T-helper 2 cell treated with Interferon-gamma antibody and Interleukin-4, amounts not matched to agents 5 μg/mL and 100 μg/mL, for 36 hours (primary cell): ENCODE results near the gene POLR3F.
"Not testable (repeated sequence)": the region's sequence is repeated elsewhere in the genome, so short reads cannot be mapped to it uniquely, and the experiment has no call there.

Experiments used
- DNase-seq: peaks from one replicate; pipeline ENCODE4 v3.0.0; 2021; ENCODE audit warnings: low spot score
- H3K27ac Mint-ChIP-seq: one replicate; pipeline ENCODE4 v1.8.0; 2021; ENCODE audit warnings: mild to moderate bottlenecking, mixed read lengths
- H3K27me3 Mint-ChIP-seq: one replicate; pipeline ENCODE4 v1.8.0; 2021; ENCODE audit warnings: low read depth, mixed read lengths
- H3K36me3 Mint-ChIP-seq: one replicate; pipeline ENCODE4 v1.8.0; 2021; ENCODE audit warnings: low read depth, mixed read lengths
- H3K4me1 Mint-ChIP-seq: one replicate; pipeline ENCODE4 v1.8.0; 2021; ENCODE audit warnings: low read depth, mixed read lengths
- H3K4me3 Mint-ChIP-seq: one replicate; pipeline ENCODE4 v1.8.0; 2022; ENCODE audit warnings: mild to moderate bottlenecking, moderate library complexity, mixed read lengths
- H3K9me3 Mint-ChIP-seq: one replicate; pipeline ENCODE4 v1.8.0; 2021; ENCODE audit warnings: mixed read lengths

POLR3F gene

GRCh38 chr20:18481596-18481995, 14.4 kb downstream of the POLR3F start:
- Mint-ChIP-seq H3K4me3 (no peak overlapping the region), H3K9me3 (no peaks in the 10 kb centered on the region), H3K27me3 (no peaks in the 10 kb centered on the region), H3K27ac (no peak overlapping the region), H3K4me1 (no peaks in the 10 kb centered on the region), H3K36me3 (peaks cover 29% of the 10 kb centered on the region)
- DNase-seq, result no peak

DNA sequence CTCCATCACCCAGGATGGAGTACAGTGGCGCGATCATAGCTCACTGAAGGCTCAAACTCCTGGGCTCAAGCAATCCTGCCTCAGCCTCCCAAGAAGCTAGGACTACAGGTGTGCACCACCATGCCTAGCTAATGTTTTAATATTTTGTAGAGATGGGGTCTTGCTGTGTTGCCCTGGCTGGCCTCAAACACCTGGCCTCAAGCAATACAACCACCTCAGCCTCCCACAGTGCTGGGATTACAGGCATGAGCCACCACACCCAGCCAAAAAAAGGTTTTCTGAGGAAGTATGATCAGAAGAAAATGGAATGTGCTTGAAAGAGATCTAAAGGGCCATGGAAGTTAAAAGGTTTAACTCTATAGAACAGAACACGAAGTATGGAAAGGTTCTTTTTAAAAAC, 21.1 kb downstream of the POLR3F start:
- no peaks in the 10 kb centered on the region for H3K9me3 Mint-ChIP-seq
- no peak for DNase-seq
- H3K4me3 Mint-ChIP-seq, result no peak overlapping the region
- H3K27ac Mint-ChIP-seq, result no peak overlapping the region
- H3K4me1 Mint-ChIP-seq, result peaks cover 3% of the 10 kb centered on the region
- no peaks in the 10 kb centered on the region for H3K27me3 Mint-ChIP-seq
- peaks cover 36% of the 10 kb centered on the region for H3K36me3 Mint-ChIP-seq

- H3K27ac Mint-ChIP-seq, result no peak overlapping the region
- no peaks in the 10 kb centered on the region for H3K27me3 Mint-ChIP-seq
- H3K4me3 Mint-ChIP-seq, result peak overlapping the region; percentile 98
- no peaks in the 10 kb centered on the region for H3K9me3 Mint-ChIP-seq
- H3K36me3 Mint-ChIP-seq, result peaks cover 14% of the 10 kb centered on the region
- peaks cover 18% of the 10 kb centered on the region for H3K4me1 Mint-ChIP-seq
- no peak for DNase-seq
Observed at GRCh38 chr20:18496042-18496441, 28.9 kb downstream of the POLR3F start.

GRCh38 chr20:18496740-18497592, 29.8 kb downstream of the POLR3F start, which contains the start of gene RBBP9:
TSS of gene RBBP9 (minus strand) at chr20:18497225. CDS start at chr20:18497167, 58 bp downstream.
- Mint-ChIP-seq H3K4me3 (peak within 1 kb of the TSS; percentile 98), H3K9me3 (no peaks in the 10 kb centered on the region), H3K4me1 (peaks cover 18% of the 10 kb centered on the region), H3K27ac (peak within 1 kb of the TSS; percentile 82), H3K36me3 (peaks cover 10% of the 10 kb centered on the region), H3K27me3 (no peaks in the 10 kb centered on the region)
- DNase-seq, result peak; percentile 74

DNA sequence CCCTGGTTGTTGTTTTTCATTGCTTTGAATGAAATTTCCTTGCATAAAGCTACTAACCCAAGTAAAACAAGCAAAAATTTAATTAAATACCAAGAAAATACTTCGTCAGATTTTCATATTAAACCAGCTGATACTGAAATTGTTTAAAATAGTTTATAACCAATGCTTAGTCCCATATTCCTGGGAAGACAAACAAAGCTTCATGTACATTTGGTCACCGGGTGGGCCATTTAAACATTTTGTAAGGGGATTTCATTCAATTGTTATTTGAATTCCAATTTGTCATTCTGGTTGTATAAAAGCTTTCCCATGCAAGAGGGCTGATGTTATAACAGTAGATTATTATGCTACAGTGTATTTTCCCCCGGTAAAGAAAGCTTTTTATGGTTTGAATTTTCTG, 30.4 kb downstream of the POLR3F start:
- Mint-ChIP-seq H3K4me3 (peak overlapping the region; percentile 98), H3K36me3 (peaks cover 8% of the 10 kb centered on the region), H3K27ac (peak overlapping the region; percentile 82)

DNA sequence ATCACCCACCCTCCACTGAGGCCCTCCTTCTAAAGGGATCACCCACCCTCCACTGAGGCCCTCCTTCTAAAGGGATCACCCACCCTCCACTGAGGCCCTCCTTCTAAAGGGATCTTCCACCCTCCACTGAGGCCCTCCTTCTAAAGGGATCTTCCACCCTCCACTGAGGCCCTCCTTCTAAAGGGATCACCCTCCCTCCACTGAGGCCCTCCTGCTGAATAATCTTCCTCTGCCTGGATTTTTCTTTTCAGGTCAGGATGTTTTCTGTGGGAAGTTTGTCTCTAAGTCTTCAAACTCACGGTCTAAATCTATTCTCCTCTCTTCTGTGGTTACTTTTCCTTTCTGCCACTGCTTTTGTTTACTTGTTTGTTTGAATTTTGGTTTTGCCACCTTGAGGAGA, 34.5 kb downstream of the POLR3F start:
- not testable (repeated sequence) for DNase-seq, H3K36me3 Mint-ChIP-seq, H3K9me3 Mint-ChIP-seq, H3K4me3 Mint-ChIP-seq, H3K27me3 Mint-ChIP-seq, H3K27ac Mint-ChIP-seq, H3K4me1 Mint-ChIP-seq

More for the DNA sequence above, 30.4 kb downstream of the POLR3F start:
- DNase-seq, result no peak
- H3K9me3 Mint-ChIP-seq, result no peaks in the 10 kb centered on the region
- no peaks in the 10 kb centered on the region for H3K27me3 Mint-ChIP-seq
- H3K4me1 Mint-ChIP-seq, result peaks cover 18% of the 10 kb centered on the region

GRCh38 chr20:18504479-18505060, 37.4 kb downstream of the POLR3F start:
- no peak overlapping the region for H3K4me3 Mint-ChIP-seq
- peaks cover 22% of the 10 kb centered on the region for H3K4me1 Mint-ChIP-seq
- peaks cover 12% of the 10 kb centered on the region for H3K36me3 Mint-ChIP-seq
- no peak for DNase-seq
- no peak overlapping the region for H3K27ac Mint-ChIP-seq
- no peaks in the 10 kb centered on the region for H3K27me3 Mint-ChIP-seq
- no peaks in the 10 kb centered on the region for H3K9me3 Mint-ChIP-seq

GRCh38 chr20:18506744-18507143, 39.6 kb downstream of the POLR3F start:
- Mint-ChIP-seq H3K27ac (peak overlapping the region; percentile 100), H3K9me3 (no peaks in the 10 kb centered on the region), H3K4me1 (peaks cover 32% of the 10 kb centered on the region), H3K27me3 (no peaks in the 10 kb centered on the region), H3K36me3 (peaks cover 28% of the 10 kb centered on the region), H3K4me3 (peak overlapping the region; percentile 99)
- peak; percentile 26 for DNase-seq

DNA sequence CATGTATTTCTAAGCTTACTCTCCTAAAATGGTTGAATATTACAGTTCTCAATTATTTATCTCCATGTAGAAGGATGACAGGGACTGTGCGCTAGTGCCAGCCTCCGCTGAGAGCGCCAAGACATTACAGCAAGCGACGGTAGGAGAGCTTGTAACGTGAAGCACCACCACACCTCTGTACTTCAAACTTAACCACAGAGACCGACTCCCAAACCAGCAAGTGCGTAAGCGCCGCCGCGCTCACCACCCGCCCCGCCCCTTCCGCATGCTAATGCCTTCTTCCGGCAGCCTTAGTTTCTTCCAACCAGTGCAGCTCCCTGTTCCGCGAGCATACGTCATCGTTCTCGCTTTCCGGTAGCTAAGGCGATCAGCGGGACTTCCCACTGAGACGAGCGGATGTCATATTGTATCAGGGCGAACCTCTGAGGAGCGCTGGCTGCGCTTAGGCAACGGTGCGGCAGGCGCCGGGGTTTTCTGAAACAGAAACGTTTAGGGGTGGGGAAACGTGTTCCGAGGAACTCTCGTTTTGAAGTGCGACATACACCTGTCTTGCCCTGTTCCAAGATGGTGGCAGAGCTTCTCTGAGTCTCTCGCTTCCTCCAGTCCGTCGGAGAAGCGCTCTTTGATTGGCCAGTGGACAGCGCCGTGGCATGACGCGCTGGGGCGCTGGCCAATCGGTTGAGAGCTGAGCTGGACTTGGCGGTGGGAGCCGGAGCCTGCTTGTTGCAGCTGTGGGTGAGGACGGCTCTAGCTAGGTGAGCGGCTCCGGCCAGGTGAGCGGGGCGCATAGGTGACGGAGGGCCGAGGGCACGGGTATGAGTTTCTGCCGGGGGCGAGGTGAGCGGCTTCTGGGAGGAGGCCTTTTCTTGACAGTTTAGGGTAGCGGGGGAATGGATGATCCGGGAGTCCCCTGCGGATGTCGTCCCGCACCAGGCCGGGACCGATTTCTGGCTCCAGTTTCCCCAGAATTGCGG, 40.3 kb downstream of the POLR3F start, which contains the start of gene SEC23B:
Gene SEC23B (plus strand): TSS at position 723 of the 974 bp plus-strand sequence. CDS start 2,896 bp downstream, outside the sequence.
- H3K4me1 Mint-ChIP-seq, result peaks cover 32% of the 10 kb centered on the region
- H3K27me3 Mint-ChIP-seq, result no peaks in the 10 kb centered on the region
- no peaks in the 10 kb centered on the region for H3K9me3 Mint-ChIP-seq
- H3K4me3 Mint-ChIP-seq, result peak within 1 kb of the TSS; percentile 99
- peak within 1 kb of the TSS; percentile 100 for H3K27ac Mint-ChIP-seq
- peaks cover 32% of the 10 kb centered on the region for H3K36me3 Mint-ChIP-seq
- peak; percentile 98 for DNase-seq

DNA sequence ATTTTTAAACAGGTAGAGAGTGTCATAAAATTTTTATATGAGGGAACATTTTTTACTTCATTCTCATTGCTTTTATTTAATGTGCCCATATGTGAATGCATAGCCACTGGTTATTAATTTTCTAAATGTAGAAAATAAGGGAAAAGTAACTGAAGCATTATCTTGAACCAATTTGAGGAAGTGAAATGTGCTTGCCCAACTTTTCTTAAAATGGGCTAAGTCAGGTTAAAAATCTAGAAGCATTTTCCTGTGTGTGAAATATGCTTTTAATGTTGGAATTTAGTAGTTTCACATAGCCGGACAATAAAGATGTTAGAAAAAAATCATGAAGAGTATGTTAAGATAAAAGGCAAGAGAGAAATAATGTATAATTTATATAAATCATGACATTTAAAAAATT, 44.4 kb downstream of the POLR3F start:
- H3K27ac Mint-ChIP-seq, result peak overlapping the region; percentile 45
- H3K27me3 Mint-ChIP-seq, result no peaks in the 10 kb centered on the region
- no peak for DNase-seq
- H3K4me1 Mint-ChIP-seq, result peaks cover 32% of the 10 kb centered on the region
- peaks cover 45% of the 10 kb centered on the region for H3K36me3 Mint-ChIP-seq
- no peak overlapping the region for H3K4me3 Mint-ChIP-seq
- no peaks in the 10 kb centered on the region for H3K9me3 Mint-ChIP-seq

- Mint-ChIP-seq H3K4me3 (no peak overlapping the region), H3K36me3 (peaks cover 42% of the 10 kb centered on the region), H3K27ac (no peak overlapping the region), H3K27me3 (no peaks in the 10 kb centered on the region), H3K4me1 (peaks cover 25% of the 10 kb centered on the region), H3K9me3 (no peaks in the 10 kb centered on the region)
- no peak for DNase-seq
Observed at GRCh38 chr20:18513208-18513607, 46.0 kb downstream of the POLR3F start.

- no peak for DNase-seq
- no peaks in the 10 kb centered on the region for H3K9me3 Mint-ChIP-seq
- no peaks in the 10 kb centered on the region for H3K27me3 Mint-ChIP-seq
- H3K27ac Mint-ChIP-seq, result no peak overlapping the region
- no peak overlapping the region for H3K4me3 Mint-ChIP-seq
- peaks cover 17% of the 10 kb centered on the region for H3K4me1 Mint-ChIP-seq
- H3K36me3 Mint-ChIP-seq, result peaks cover 35% of the 10 kb centered on the region
Observed at GRCh38 chr20:18514127-18514526, 46.9 kb downstream of the POLR3F start.

- Mint-ChIP-seq H3K4me1 (peaks cover 9% of the 10 kb centered on the region), H3K36me3 (peaks cover 25% of the 10 kb centered on the region), H3K27me3 (no peaks in the 10 kb centered on the region), H3K4me3 (no peak overlapping the region), H3K27ac (no peak overlapping the region), H3K9me3 (no peaks in the 10 kb centered on the region)
- no peak for DNase-seq
Observed at GRCh38 chr20:18515973-18516372, 48.8 kb downstream of the POLR3F start.
